Neural progenitor cell (in vitro differentiated cells): ENCODE measurements around the gene CANT1.

ENCODE experiments used
- EZH2 ChIP-seq: fragments of 200-600 bp; sonication (generic); IDR thresholded peaks from 2 replicates; pipeline ENCODE4 v1.6.1; 2017; ENCODE audit warnings: antibody characterized with exemption, mild to moderate bottlenecking, moderate library complexity
- TF ChIP-seq, protein P1 (sequence below): fragments of 200-600 bp; sonication (generic); IDR thresholded peaks from 2 replicates; pipeline ENCODE4 v1.5.1; 2017; ENCODE audit warnings: antibody characterized with exemption, mild to moderate bottlenecking

DNA sequence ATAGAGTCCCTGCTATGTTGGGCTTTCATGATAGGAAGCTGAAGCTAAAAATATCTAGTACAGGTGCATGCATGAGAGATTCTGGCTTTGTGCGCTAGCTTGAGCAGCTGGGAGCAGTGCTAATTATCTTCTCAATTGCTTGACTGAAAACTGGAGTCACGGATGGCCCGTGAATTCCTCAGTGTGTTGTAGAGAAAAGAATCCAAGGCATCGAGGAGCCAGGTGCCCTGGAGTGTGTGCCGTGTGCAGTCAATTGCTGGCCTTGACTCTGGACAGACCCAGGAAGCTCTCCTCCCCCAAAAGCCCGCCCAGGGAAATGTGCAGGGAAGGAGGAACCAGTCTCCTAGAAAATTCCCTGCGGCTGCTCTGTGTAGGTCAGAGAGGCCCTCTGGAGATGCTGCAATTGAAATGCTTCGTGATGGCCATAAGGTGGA is 44.1 kb downstream of the CANT1 start:
- TF ChIP-seq, protein P1, sequence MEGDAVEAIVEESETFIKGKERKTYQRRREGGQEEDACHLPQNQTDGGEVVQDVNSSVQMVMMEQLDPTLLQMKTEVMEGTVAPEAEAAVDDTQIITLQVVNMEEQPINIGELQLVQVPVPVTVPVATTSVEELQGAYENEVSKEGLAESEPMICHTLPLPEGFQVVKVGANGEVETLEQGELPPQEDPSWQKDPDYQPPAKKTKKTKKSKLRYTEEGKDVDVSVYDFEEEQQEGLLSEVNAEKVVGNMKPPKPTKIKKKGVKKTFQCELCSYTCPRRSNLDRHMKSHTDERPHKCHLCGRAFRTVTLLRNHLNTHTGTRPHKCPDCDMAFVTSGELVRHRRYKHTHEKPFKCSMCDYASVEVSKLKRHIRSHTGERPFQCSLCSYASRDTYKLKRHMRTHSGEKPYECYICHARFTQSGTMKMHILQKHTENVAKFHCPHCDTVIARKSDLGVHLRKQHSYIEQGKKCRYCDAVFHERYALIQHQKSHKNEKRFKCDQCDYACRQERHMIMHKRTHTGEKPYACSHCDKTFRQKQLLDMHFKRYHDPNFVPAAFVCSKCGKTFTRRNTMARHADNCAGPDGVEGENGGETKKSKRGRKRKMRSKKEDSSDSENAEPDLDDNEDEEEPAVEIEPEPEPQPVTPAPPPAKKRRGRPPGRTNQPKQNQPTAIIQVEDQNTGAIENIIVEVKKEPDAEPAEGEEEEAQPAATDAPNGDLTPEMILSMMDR: no peak
- TF ChIP-seq EZH2: no peak
